Endodermal cell (in vitro differentiated cells): ENCODE data around the gene ZNF622. TPM values are rescaled to one million over a fixed set of nuclear protein-coding genes. Genes with fewer than 3 reads are reported as not detected.
A peak's percentile ranks its signal among the peaks of the same experiment; 100 is the strongest.

Source experiments
- DNase-seq: peaks from one replicate; pipeline ENCODE4 v3.0.0-alpha.2; 2017
- H3K27ac ChIP-seq: 2 replicates; pipeline ENCODE4 v1.5.1; 2013; ENCODE audit warnings: mild to moderate bottlenecking, low read depth, low read length, moderate library complexity
- H3K27me3 ChIP-seq: 2 replicates; pipeline ENCODE4 v1.6.1; 2013; ENCODE audit warnings: mild to moderate bottlenecking, low read length, moderate library complexity; ENCODE audit not compliant: insufficient read depth, control insufficient read depth, poor library complexity, severe bottlenecking
- H3K36me3 ChIP-seq: 2 replicates; pipeline ENCODE4 v1.7.0; 2013; ENCODE audit warnings: mild to moderate bottlenecking, low read length, moderate library complexity; ENCODE audit not compliant: control insufficient read depth, insufficient read depth
- H3K4me1 ChIP-seq: one replicate; pipeline ENCODE4 v1.7.0; 2013; ENCODE audit warnings: low read length; ENCODE audit not compliant: control insufficient read depth, insufficient read depth
- H3K4me3 ChIP-seq: 2 replicates; pipeline ENCODE4 v1.5.1; 2013; ENCODE audit warnings: mild to moderate bottlenecking, low read length, moderate library complexity
- H3K9ac ChIP-seq: 2 replicates; pipeline ENCODE4 v1.6.1; 2013; ENCODE audit warnings: mild to moderate bottlenecking, low read length, moderate library complexity; ENCODE audit not compliant: poor library complexity, severe bottlenecking; ENCODE audit errors: extremely low read depth
- H3K9me3 ChIP-seq: 2 replicates; pipeline ENCODE4 v1.6.1; 2013; ENCODE audit warnings: mild to moderate bottlenecking, low read length, moderate library complexity; ENCODE audit not compliant: control insufficient read depth
- H3K27ac Mint-ChIP-seq: 2 replicates; pipeline ENCODE4 v1.8.0; 2020; ENCODE audit warnings: mixed read lengths
- H3K27me3 Mint-ChIP-seq: 2 replicates; pipeline ENCODE4 v1.8.0; 2021; ENCODE audit warnings: mild to moderate bottlenecking, mixed read lengths; ENCODE audit not compliant: insufficient read depth
- H3K36me3 Mint-ChIP-seq: 2 replicates; pipeline ENCODE4 v1.8.0; 2020; ENCODE audit warnings: low read depth, mixed read lengths
- H3K4me1 Mint-ChIP-seq: 2 replicates; pipeline ENCODE4 v1.8.0; 2020; ENCODE audit warnings: mixed read lengths
- H3K4me3 Mint-ChIP-seq: 2 replicates; pipeline ENCODE4 v1.8.0; 2020; ENCODE audit warnings: mild to moderate bottlenecking, moderate library complexity, mixed read lengths
- H3K9me3 Mint-ChIP-seq: 2 replicates; pipeline ENCODE4 v1.8.0; 2020; ENCODE audit warnings: mild to moderate bottlenecking, mixed read lengths
- CTCF ChIP-seq: fragments of 200-600 bp; sonication (generic); conservative IDR thresholded peaks from 2 replicates; pipeline ENCODE4 v1.5.0; 2021; ENCODE audit warnings: antibody characterized with exemption, mild to moderate bottlenecking
- WGBS, 2 experiments: methylation state at CpG; one replicate each; pipeline versions ENCODE4 v1.1.5 to v1.1.7; 2013; ENCODE audit warnings: missing lambda C conversion rate in 2 of 2, mixed read lengths in 1 of 2; ENCODE audit not compliant: insufficient coverage in 1 of 2, insufficient read length in 1 of 2; 5-methylcytosine and 5-hydroxymethylcytosine counted together
- long read RNA-seq, 4 experiments: library from polyadenylated mRNA in 2 of 4; library from RNA in 1 of 4; library from capped mRNA in 1 of 4; stranded (forward) in 3 of 4; unstranded in 1 of 4; transcript quantifications; one replicate each; pipeline ENCODE4 v2.0.0, GENCODE V29; 2020 to 2021; ENCODE audit warnings: inconsistent platforms in 1 of 4
- polyA plus RNA-seq, 2 experiments: library from polyadenylated mRNA; stranded (reverse); fragments of 50-300 nt; gene quantifications; one replicate each; pipeline ENCODE4 v1.2.3, GENCODE V29; 2013
- total RNA-seq, 2 donors: library from RNA; stranded (reverse); fragmentation: NEBNext Ultra II Directional in 1 of 2; extraction: Animal tissue kit (Norgen Biotek cat#: 25700) in 1 of 2; gene quantifications; 2 replicates in 1 of 2; 3 replicates in 1 of 2; pipeline ENCODE4 v1.2.1, GENCODE V29; 2021

Gene ZNF622
- 10 to 100 TPM; 27.3 to 28.6 TPM for total RNA-seq
- polyA plus RNA-seq (2013, experiment 1 of 2): 22.2 TPM
- 21.0 TPM for polyA plus RNA-seq (2013, experiment 2 of 2)
- long read RNA-seq, experiment 1, transcript ZNF622-201 (6 exons, 1,699 nt): major isoform, 15 of 22 reads
- long read RNA-seq, experiment 1, partial matches to known transcripts: 2 of 22 reads
- long read RNA-seq, experiment 1, other reads (novel, unspliced or antisense): 5 of 22 reads
- long read RNA-seq, experiment 2, transcript ZNF622-201 (6 exons, 1,699 nt): major isoform, 60 of 61 reads
- long read RNA-seq, experiment 2, partial matches to known transcripts: 0 of 61 reads
- long read RNA-seq, experiment 2, other reads (novel, unspliced or antisense): 1 of 61 reads
- long read RNA-seq, experiment 3, transcript ZNF622-201 (6 exons, 1,699 nt): major isoform, 267 of 276 reads
- long read RNA-seq, experiment 3, partial matches to known transcripts: 5 of 276 reads
- long read RNA-seq, experiment 3, other reads (novel, unspliced or antisense): 4 of 276 reads
- long read RNA-seq, experiment 4, transcript ZNF622-201 (6 exons, 1,699 nt): major isoform, 161 of 164 reads
- long read RNA-seq, experiment 4, partial matches to known transcripts: 2 of 164 reads
- long read RNA-seq, experiment 4, other reads (novel, unspliced or antisense): 1 of 164 reads

GRCh38 chr5:16465544-16466432, at the start of gene ZNF622:
Gene ZNF622 (minus strand): TSS chr5:16465800. CDS start chr5:16465665, 135 bp downstream.
- Mint-ChIP-seq H3K9me3 (no peaks in the 10 kb centered on the region), H3K4me1 (peaks cover 32% of the 10 kb centered on the region), H3K36me3 (peaks cover 30% of the 10 kb centered on the region), H3K27me3 (no peaks in the 10 kb centered on the region), H3K27ac (peak within 1 kb of the TSS; percentile 97), H3K4me3 (peak within 1 kb of the TSS; percentile 98)
- no peaks in the 10 kb centered on the region for H3K27me3 ChIP-seq
- no peak for TF ChIP-seq CTCF
- 0 to 2% methylated on average over 32 to 75 of the region's 75 CpGs for WGBS, 2 experiments
- H3K4me3 ChIP-seq: peak within 1 kb of the TSS; percentile 93
- peak within 1 kb of the TSS; percentile 71 for H3K9ac ChIP-seq
- peaks cover 29% of the 10 kb centered on the region for H3K36me3 ChIP-seq
- DNase-seq: peak; percentile 96
- no peaks in the 10 kb centered on the region for H3K4me1 ChIP-seq
- H3K27ac ChIP-seq: peak within 1 kb of the TSS; percentile 48
- no peaks in the 10 kb centered on the region for H3K9me3 ChIP-seq

- Mint-ChIP-seq H3K9me3 (no peaks in the 10 kb centered on the region), H3K27me3 (no peaks in the 10 kb centered on the region), H3K27ac (no peak overlapping the region), H3K4me3 (no peak overlapping the region), H3K36me3 (no peaks in the 10 kb centered on the region), H3K4me1 (peaks cover 10% of the 10 kb centered on the region)
- H3K27ac ChIP-seq: no peak overlapping the region
- no peak for TF ChIP-seq CTCF
- H3K9me3 ChIP-seq: no peaks in the 10 kb centered on the region
- H3K27me3 ChIP-seq: no peaks in the 10 kb centered on the region
- WGBS, 2 experiments: 94 to 100% methylated on average over 2 to 3 of the region's 3 CpGs
- H3K36me3 ChIP-seq: no peaks in the 10 kb centered on the region
- no peak overlapping the region for H3K4me3 ChIP-seq
- H3K9ac ChIP-seq: no peak overlapping the region
- no peak for DNase-seq
- H3K4me1 ChIP-seq: no peaks in the 10 kb centered on the region
Measured at GRCh38 chr5:16510098-16510497, 44.5 kb upstream of the ZNF622 start.
